Naive thymus-derived CD4-positive, alpha-beta T cell (primary cell): ENCODE results near the gene SQSTM1. TPM values are rescaled to one million over a fixed set of nuclear protein-coding genes. Genes with fewer than 3 reads are reported as not detected.
"Not testable (repeated sequence)": the region's sequence is repeated elsewhere in the genome, so short reads cannot be mapped to it uniquely, and the experiment has no call there.

Experiments used
- ATAC-seq: fragments of 150-1000 bp; cut with Tn5 transposase; 2 replicates; pipeline ENCODE4 v1.10.0; 2021; ENCODE audit warnings: mild to moderate bottlenecking, moderate library complexity
- CTCF ChIA-PET: fragments of 350-600 bp; sonication (Branson Sonifier 250); formaldehyde crosslinking; loops from one replicate; lab custom pipeline; 2021; ENCODE audit warnings: antibody characterized with exemption; lab: Charles Lee
- POLR2A ChIA-PET: fragments of 350-600 bp; sonication (Branson Sonifier 250); formaldehyde crosslinking; loops from one replicate; lab custom pipeline; 2021; ENCODE audit warnings: antibody characterized with exemption, inconsistent platforms; lab: Charles Lee
- DNase-seq, 9 donors: peaks; one replicate each; pipeline versions ENCODE4 v3.0.0 to v3.0.0-alpha.2; 2020 to 2022; ENCODE audit warnings: mixed read lengths in 1 of 9
- H3K27ac ChIP-seq: one replicate; pipeline ENCODE4 v1.7.0; 2013; ENCODE audit warnings: mild to moderate bottlenecking, low read depth, low read length, moderate library complexity
- H3K27me3 ChIP-seq, 2 donors: one replicate each; pipeline ENCODE4 v1.7.0; 2013; ENCODE audit warnings: low read length in 2 of 2, mild to moderate bottlenecking in 2 of 2, moderate library complexity in 2 of 2; ENCODE audit not compliant: control insufficient read depth in 2 of 2, insufficient read depth in 2 of 2
- H3K36me3 ChIP-seq, 3 experiments: 1 replicate in 2 of 3; 2 replicates in 1 of 3; pipeline ENCODE4 v1.7.0; 2013; ENCODE audit warnings: low read length in 3 of 3, mild to moderate bottlenecking in 3 of 3, moderate library complexity in 1 of 3; ENCODE audit not compliant: insufficient read depth in 3 of 3, control insufficient read depth in 2 of 3
- H3K4me1 ChIP-seq, 2 donors: one replicate each; pipeline ENCODE4 v1.7.0; 2013; ENCODE audit warnings: low read length in 2 of 2, mild to moderate bottlenecking in 2 of 2, moderate library complexity in 1 of 2; ENCODE audit not compliant: control insufficient read depth in 2 of 2, insufficient read depth in 2 of 2
- H3K4me3 ChIP-seq: 2 replicates; pipeline ENCODE4 v1.7.0; 2013; ENCODE audit warnings: mild to moderate bottlenecking, low read length
- H3K9me3 ChIP-seq, 3 experiments: 1 replicate in 2 of 3; 2 replicates in 1 of 3; pipeline ENCODE4 v1.7.0; 2013; ENCODE audit warnings: low read length in 3 of 3; ENCODE audit not compliant: control insufficient read depth in 2 of 3
- H3K27ac Mint-ChIP-seq, 9 donors: one replicate each; pipeline ENCODE4 v1.8.0; 2020 to 2022; ENCODE audit warnings: mixed read lengths in 9 of 9, mild to moderate bottlenecking in 8 of 9, moderate library complexity in 5 of 9, inconsistent platforms in 2 of 9
- H3K27me3 Mint-ChIP-seq, 5 donors: one replicate each; pipeline ENCODE4 v1.8.0; 2021 to 2022; ENCODE audit warnings: mixed read lengths in 5 of 5, mild to moderate bottlenecking in 1 of 5
- H3K36me3 Mint-ChIP-seq, 5 donors: one replicate each; pipeline ENCODE4 v1.8.0; 2020 to 2022; ENCODE audit warnings: mixed read lengths in 5 of 5, mild to moderate bottlenecking in 3 of 5, inconsistent platforms in 1 of 5
- H3K4me1 Mint-ChIP-seq, 7 donors: one replicate each; pipeline ENCODE4 v1.8.0; 2020 to 2022; ENCODE audit warnings: mixed read lengths in 7 of 7, mild to moderate bottlenecking in 3 of 7, inconsistent platforms in 1 of 7
- H3K4me3 Mint-ChIP-seq, 10 donors: one replicate each; pipeline ENCODE4 v1.8.0; 2020 to 2022; ENCODE audit warnings: mild to moderate bottlenecking in 10 of 10, mixed read lengths in 10 of 10, moderate library complexity in 6 of 10, inconsistent platforms in 2 of 10
- H3K9me3 Mint-ChIP-seq, 11 donors: one replicate each; pipeline ENCODE4 v1.8.0; 2020 to 2022; ENCODE audit warnings: mixed read lengths in 11 of 11, mild to moderate bottlenecking in 4 of 11, inconsistent platforms in 1 of 11, moderate library complexity in 1 of 11
- intact Hi-C, 2 donors: fragments of 100-400 bp; cut with micrococcal nuclease; formaldehyde crosslinking; loops; one replicate each; pipeline ENCODE4 v1.15.1; 2023
- polyA plus RNA-seq, 2 donors: library from polyadenylated mRNA; unstranded; fragments of 300-500 nt; fragmentation: Illumina TruSeq; gene quantifications; one replicate each; pipeline ENCODE4 v1.2.3, GENCODE V29; 2021
- total RNA-seq, 6 experiments: library from RNA in 5 of 6; stranded (reverse) in 5 of 6; gene quantifications; 1 replicate in 5 of 6; 2 replicates in 1 of 6; pipeline ENCODE4 v1.2.3 and lab custom pipeline; 2021 to 2026

The SQSTM1 gene
- total and polyA plus RNA-seq, 7 experiments from 2014 or later: 129 to 309 (median 222) TPM

DNA sequence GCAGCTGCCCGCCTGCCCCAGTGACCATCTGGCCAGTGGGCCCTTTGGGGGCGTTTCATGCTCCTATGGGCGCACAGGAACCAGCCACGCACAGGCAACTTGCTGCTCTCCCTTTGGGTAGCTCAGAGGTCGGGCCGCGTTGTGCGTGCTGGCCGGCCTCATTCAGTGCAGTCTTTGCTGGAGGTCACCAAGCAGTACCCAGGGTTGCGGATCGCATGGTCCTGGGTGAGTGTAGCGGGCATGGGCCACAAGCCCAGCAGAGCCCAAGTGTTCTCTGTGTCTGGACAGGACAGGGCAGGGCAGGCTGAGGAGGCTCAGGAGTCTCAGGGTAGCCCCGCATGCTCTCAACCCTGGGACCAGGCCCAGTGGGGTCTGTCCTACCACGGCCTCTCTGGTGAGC, 47.8 kb downstream of the SQSTM1 start:
- DNase-seq (no peak), ATAC-seq (no peak)
- Histone ChIP-seq H3K27me3 (no peaks in the 10 kb centered on the region), H3K9me3 (no peaks in the 10 kb centered on the region), H3K36me3 (peaks cover 0 to 71% (median 5%) of the 10 kb centered on the region in 3 experiments), H3K27ac (no peak overlapping the region), H3K4me1 (no peaks in the 10 kb centered on the region), H3K4me3 (no peak overlapping the region)
- Mint-ChIP-seq H3K36me3 (peaks cover 4 to 23% (median 8%) of the 10 kb centered on the region in 5 donors), H3K27ac (peak overlapping the region in 2 of 9 donors; percentile 49 to 72), H3K9me3 (peaks cover 0 to 1% (median 0%) of the 10 kb centered on the region in 11 donors), H3K4me1 (peaks cover 0 to 3% (median 0%) of the 10 kb centered on the region in 7 donors), H3K4me3 (no peak overlapping the region), H3K27me3 (no peaks in the 10 kb centered on the region)
- intact Hi-C loops: no loop called here
- CTCF ChIA-PET: no interaction called here
- POLR2A ChIA-PET: no interaction called here

- POLR2A ChIA-PET: no interaction called here
- ATAC-seq: no peak
These were observed 48.4 kb downstream of the SQSTM1 start for GRCh38 chr5:179869101-179869500.

DNA sequence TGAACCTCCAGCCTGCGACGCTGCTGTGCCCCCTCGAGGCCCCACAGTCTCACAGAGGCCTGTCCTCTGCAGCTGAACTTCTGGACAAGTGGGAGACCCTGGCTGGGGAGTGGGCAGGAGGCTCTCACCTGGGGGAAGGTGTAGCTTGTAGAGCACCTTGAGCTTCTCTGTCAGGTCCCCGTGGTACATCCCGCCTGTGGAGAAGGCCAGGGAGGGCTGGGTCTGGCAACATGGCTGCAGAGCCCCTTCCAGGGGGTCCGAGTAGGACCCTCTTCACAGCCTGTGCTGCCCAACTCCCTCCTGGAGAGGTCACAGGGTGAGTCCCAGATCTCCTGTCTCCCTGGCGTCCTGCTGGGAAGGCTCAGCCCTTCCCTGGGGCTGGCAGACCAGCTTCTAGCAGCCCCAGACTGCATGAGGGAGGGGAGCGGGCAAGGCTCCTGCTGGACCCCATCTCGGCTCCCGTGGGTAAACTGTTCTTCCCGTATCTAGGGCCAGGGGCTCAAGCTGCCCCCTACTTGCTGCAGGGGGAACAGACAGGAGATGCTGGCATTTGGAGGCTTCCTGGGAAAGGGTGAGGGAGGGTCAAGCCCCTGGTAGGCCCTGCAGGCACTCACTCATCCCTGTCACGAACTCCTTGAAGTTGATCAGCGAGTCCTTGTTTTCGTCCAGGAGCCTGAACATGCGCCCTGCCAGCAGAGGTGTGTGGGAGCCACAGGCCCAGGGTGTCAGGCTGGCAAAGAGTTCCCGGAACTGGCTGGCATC, 49.1 kb downstream of the SQSTM1 start:
- H3K27ac Mint-ChIP-seq: no peak overlapping the region
- no peaks in the 10 kb centered on the region for H3K27me3 Mint-ChIP-seq
- Histone ChIP-seq H3K36me3 (peaks cover 0 to 73% (median 11%) of the 10 kb centered on the region in 3 experiments), H3K9me3 (no peaks in the 10 kb centered on the region), H3K4me1 (no peaks in the 10 kb centered on the region), H3K27ac (no peak overlapping the region), H3K4me3 (no peak overlapping the region), H3K27me3 (no peaks in the 10 kb centered on the region)
- ChIA-PET CTCF (no interaction called here), POLR2A (interaction anchor here (0.6 kb wide), 1 partner anchor 59 kb away, joined by 5 read pairs; no protein-coding TSS in a partner anchor)
- DNase-seq (no peak), ATAC-seq (no peak)
- peaks cover 0 to 3% (median 0%) of the 10 kb centered on the region in 7 donors for H3K4me1 Mint-ChIP-seq
- H3K9me3 Mint-ChIP-seq: peaks cover 0 to 1% (median 0%) of the 10 kb centered on the region in 11 donors
- intact Hi-C loops: no loop called here
- peaks cover 3 to 19% (median 8%) of the 10 kb centered on the region in 5 donors for H3K36me3 Mint-ChIP-seq
- no peak overlapping the region for H3K4me3 Mint-ChIP-seq

More at GRCh38 chr5:179869101-179869500, 48.4 kb downstream of the SQSTM1 start:
- Mint-ChIP-seq H3K4me1 (peaks cover 0 to 3% (median 0%) of the 10 kb centered on the region in 7 donors), H3K36me3 (peaks cover 4 to 19% (median 8%) of the 10 kb centered on the region in 5 donors), H3K4me3 (no peak overlapping the region), H3K27ac (no peak overlapping the region), H3K27me3 (no peaks in the 10 kb centered on the region), H3K9me3 (peaks cover 0 to 1% (median 0%) of the 10 kb centered on the region in 11 donors)
- Histone ChIP-seq H3K4me1 (no peaks in the 10 kb centered on the region), H3K9me3 (no peaks in the 10 kb centered on the region), H3K27ac (no peak overlapping the region), H3K4me3 (no peak overlapping the region), H3K36me3 (peaks cover 0 to 71% (median 11%) of the 10 kb centered on the region in 3 experiments), H3K27me3 (no peaks in the 10 kb centered on the region)
- intact Hi-C loops: no loop called here
- CTCF ChIA-PET: no interaction called here
- no peak for DNase-seq

DNA sequence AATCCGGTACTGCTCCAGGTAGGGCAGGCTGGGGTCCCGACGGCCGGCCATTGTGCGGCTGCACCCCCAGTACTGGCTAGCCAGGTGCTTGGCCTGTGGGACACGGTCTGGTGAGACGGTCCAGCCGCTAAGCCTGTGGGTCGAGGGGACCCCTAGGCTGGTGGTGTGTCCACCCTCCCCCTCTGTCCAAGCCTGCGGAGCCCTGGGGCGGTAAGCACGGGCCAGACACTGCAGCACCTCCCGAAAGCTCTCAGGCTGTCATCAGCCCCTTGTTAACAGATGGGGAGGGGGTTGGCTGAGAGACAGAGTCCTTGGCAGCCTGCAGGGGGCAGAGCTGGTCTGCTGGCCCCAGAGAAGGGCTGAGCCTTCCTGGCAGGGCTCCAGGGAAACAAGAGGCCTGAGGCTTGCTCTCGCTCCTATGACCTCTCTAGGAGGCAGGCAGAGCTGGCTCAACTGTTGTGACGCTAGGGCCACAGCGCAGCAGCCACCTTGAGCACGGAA, 49.7 kb downstream of the SQSTM1 start:
- no peaks in the 10 kb centered on the region for H3K4me1 ChIP-seq
- H3K4me3 ChIP-seq: no peak overlapping the region
- ChIA-PET CTCF (interaction anchor here (1.0 kb wide), 1 partner anchor 38 kb away, joined by 3 read pairs; no protein-coding TSS in a partner anchor), POLR2A (interaction anchor here (0.6 to 1.1 kb wide), 3 partner anchors 12 to 105 kb away, joined by 3 to 5 read pairs (median 3); no protein-coding TSS in a partner anchor)
- H3K27ac ChIP-seq: no peak overlapping the region
- peaks cover 0 to 1% (median 0%) of the 10 kb centered on the region in 11 donors for H3K9me3 Mint-ChIP-seq
- peaks cover 0 to 2% (median 0%) of the 10 kb centered on the region in 7 donors for H3K4me1 Mint-ChIP-seq
- no peak overlapping the region for H3K4me3 Mint-ChIP-seq
- no peaks in the 10 kb centered on the region for H3K27me3 Mint-ChIP-seq
- H3K27ac Mint-ChIP-seq: no peak overlapping the region
- DNase-seq (no peak), ATAC-seq (peak; percentile 29)
- intact Hi-C loops: no loop called here
- peaks cover 0 to 19% (median 8%) of the 10 kb centered on the region in 5 donors for H3K36me3 Mint-ChIP-seq
- H3K27me3 ChIP-seq: no peaks in the 10 kb centered on the region
- H3K9me3 ChIP-seq: no peaks in the 10 kb centered on the region
- peaks cover 0 to 73% (median 11%) of the 10 kb centered on the region in 3 experiments for H3K36me3 ChIP-seq

DNA sequence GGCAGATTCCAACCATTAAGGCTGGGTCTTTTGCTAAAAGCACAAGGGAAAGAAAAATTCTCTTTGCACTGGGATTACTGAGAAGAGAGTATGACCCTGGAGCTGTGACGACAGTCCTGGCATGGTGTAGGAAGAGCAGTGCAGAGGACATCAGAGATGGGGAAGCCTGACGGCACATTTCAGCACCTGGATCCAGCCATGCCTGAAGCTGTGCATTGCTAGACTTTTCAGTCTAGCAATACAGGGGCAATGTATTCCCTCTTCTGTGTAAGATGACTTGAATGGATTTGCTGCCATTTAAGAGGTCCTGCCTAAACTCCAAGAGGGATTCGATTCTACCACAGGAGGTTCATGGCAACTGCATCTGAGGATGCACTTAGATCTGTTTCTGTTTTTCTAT, 50.2 kb downstream of the SQSTM1 start:
- POLR2A ChIA-PET: interaction anchor here (0.9 to 1.1 kb wide), 2 partner anchors 11 to 105 kb away, joined by 3 read pairs; no protein-coding TSS in a partner anchor
- Mint-ChIP-seq H3K27me3 (no peaks in the 10 kb centered on the region), H3K9me3 (peaks cover 0 to 1% (median 0%) of the 10 kb centered on the region in 11 donors), H3K4me3 (no peak overlapping the region), H3K4me1 (peaks cover 0 to 2% (median 0%) of the 10 kb centered on the region in 7 donors), H3K27ac (peak overlapping the region in 1 of 9 donors; percentile 70), H3K36me3 (peaks cover 0 to 19% (median 8%) of the 10 kb centered on the region in 5 donors)
- Histone ChIP-seq H3K4me1 (no peaks in the 10 kb centered on the region), H3K36me3 (peaks cover 0 to 77% (median 11%) of the 10 kb centered on the region in 3 experiments), H3K27ac (no peak overlapping the region), H3K9me3 (no peaks in the 10 kb centered on the region), H3K27me3 (no peaks in the 10 kb centered on the region), H3K4me3 (no peak overlapping the region)
- no peak for ATAC-seq
- intact Hi-C loops: no loop called here
- CTCF ChIA-PET: interaction anchor here (1.0 kb wide), 1 partner anchor 38 kb away, joined by 3 read pairs; no protein-coding TSS in a partner anchor
- no peak for DNase-seq

DNA sequence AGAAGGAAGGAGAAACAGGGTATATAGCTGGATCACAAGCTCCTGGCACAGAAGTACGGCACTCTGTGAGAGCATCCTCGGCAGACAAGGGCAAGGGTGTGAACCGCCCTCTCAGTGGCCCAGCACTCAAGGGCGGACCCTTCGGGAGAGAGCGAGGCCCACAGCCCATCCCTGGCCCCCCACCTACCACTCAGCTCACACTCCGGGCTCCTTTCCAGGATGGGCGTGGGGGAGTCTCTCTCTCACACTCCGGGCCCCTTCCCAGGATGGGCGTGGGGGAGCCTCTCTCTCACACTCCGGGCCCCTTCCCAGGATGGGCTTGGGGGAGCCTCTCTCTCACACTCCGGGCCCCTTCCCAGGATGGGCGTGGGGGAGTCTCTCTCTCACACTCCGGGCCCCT, 50.8 kb downstream of the SQSTM1 start:
- peaks cover 0 to 79% (median 15%) of the 10 kb centered on the region in 3 experiments for H3K36me3 ChIP-seq
- H3K27me3 ChIP-seq, DNase-seq, H3K27ac Mint-ChIP-seq, H3K27me3 Mint-ChIP-seq, H3K4me3 Mint-ChIP-seq, intact Hi-C loops, H3K9me3 Mint-ChIP-seq, ATAC-seq, H3K4me1 ChIP-seq, H3K4me3 ChIP-seq, H3K4me1 Mint-ChIP-seq, H3K27ac ChIP-seq, H3K9me3 ChIP-seq: not testable (repeated sequence)
- CTCF ChIA-PET: interaction anchor here (1.0 kb wide), 1 partner anchor 37 kb away, joined by 3 read pairs; no protein-coding TSS in a partner anchor
- POLR2A ChIA-PET: interaction anchor here (0.9 to 1.1 kb wide), 2 partner anchors 11 to 106 kb away, joined by 3 read pairs; no protein-coding TSS in a partner anchor
- peaks cover 0 to 23% (median 8%) of the 10 kb centered on the region in 5 donors for H3K36me3 Mint-ChIP-seq
